Renal cortical epithelial cell (primary cell): Measurements from ENCODE around the gene NEURL1. TPM values are rescaled to one million over a fixed set of nuclear protein-coding genes. Genes with fewer than 3 reads are reported as not detected.
"Not testable (repeated sequence)": the region's sequence is repeated elsewhere in the genome, so short reads cannot be mapped to it uniquely, and the experiment has no call there.

Experiments
- DNase-seq: peaks from one replicate; pipeline ENCODE4 v3.0.0-alpha.2; 2011; ENCODE audit warnings: low read depth
- total RNA-seq: library from RNA; depleted of rRNA; stranded (reverse); fragments of >200 nt; gene quantifications from 2 replicates; pipeline ENCODE4 v1.2.3, GENCODE V29; 2014

The NEURL1 gene
- total RNA-seq, 1 donor from 2014 or later, result 0.05 TPM

- DNase-seq, result no peak
Observed at GRCh38 chr10:103493916-103494877, 692 bp downstream of the NEURL1 start.

GRCh38 chr10:103495321-103495720 lies 1.8 kb downstream of the NEURL1 start:
- DNase-seq, result no peak

GRCh38 chr10:103497161-103497915 lies 3.8 kb downstream of the NEURL1 start:
- no peak for DNase-seq

GRCh38 chr10:103498936-103499638 lies 5.6 kb downstream of the NEURL1 start:
- no peak for DNase-seq

DNA sequence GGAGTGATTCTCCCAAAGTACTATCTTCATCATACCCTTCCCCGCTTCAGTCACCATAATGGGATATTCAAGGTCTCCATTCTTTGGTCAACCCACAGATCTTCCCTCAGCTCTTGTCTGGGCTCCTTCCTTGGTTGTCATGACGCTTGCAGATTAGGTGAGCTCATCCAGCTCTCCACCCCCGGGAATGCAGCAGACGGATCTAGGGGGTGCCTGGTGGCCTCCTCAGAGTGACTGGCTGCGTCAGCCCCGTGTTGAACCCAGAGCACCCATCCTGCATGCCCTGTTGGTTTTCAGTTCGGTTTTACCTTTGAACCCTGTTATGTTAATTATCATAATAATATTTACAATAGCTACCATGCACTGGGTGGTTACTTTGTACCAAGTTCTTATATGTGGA lies 6.4 kb downstream of the NEURL1 start:
- DNase-seq, result no peak

GRCh38 chr10:103500481-103500880 lies 7.0 kb downstream of the NEURL1 start:
- DNase-seq, result no peak

DNA sequence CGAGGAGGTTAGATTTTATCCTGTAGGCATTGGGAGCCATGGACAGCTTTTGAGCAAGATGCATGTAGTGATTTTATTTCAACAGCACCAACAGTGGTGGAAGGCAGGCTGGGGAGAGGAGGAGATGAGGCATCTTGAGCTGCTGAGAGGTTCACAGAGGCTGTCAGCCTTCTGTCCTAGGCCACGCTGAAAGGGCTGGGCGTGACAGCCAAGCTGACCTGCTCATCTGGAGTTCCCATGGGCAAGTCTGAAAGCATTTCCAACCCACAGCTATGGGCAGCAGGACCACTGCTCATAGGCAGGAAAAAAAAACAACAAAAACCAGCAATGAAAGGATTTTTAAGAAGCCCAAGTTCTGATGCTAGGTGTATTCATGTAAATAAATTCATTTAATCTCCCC lies 7.7 kb downstream of the NEURL1 start:
- no peak for DNase-seq

- no peak for DNase-seq
Observed at GRCh38 chr10:103502849-103503660, 9.6 kb downstream of the NEURL1 start.

DNA sequence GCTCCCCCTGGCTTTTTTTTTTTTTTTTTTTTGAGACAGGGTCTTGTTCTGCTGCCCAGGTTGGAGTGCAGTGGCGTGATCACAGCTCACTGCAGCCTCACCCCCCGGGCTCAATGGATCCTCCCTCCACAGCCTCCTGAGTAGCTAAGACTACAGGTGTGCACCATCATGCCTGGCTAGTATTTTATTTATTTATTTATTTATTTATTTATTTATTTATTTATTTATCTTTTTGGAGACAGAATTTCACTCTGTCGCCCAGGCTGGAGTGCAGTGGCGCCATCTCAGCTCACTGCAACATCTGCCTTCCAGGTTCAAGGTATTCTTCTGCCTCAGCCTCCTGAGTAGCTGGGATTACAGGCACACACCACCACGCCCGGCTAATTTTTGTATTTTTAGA lies 10.3 kb downstream of the NEURL1 start:
- not testable (repeated sequence) for DNase-seq

- DNase-seq, result peak; percentile 100
Observed at GRCh38 chr10:103504181-103504783, 10.8 kb downstream of the NEURL1 start.

- no peak for DNase-seq
Observed at GRCh38 chr10:103506061-103506460, 12.6 kb downstream of the NEURL1 start.

GRCh38 chr10:103507235-103508191 lies 14.0 kb downstream of the NEURL1 start:
- DNase-seq, result no peak

DNA sequence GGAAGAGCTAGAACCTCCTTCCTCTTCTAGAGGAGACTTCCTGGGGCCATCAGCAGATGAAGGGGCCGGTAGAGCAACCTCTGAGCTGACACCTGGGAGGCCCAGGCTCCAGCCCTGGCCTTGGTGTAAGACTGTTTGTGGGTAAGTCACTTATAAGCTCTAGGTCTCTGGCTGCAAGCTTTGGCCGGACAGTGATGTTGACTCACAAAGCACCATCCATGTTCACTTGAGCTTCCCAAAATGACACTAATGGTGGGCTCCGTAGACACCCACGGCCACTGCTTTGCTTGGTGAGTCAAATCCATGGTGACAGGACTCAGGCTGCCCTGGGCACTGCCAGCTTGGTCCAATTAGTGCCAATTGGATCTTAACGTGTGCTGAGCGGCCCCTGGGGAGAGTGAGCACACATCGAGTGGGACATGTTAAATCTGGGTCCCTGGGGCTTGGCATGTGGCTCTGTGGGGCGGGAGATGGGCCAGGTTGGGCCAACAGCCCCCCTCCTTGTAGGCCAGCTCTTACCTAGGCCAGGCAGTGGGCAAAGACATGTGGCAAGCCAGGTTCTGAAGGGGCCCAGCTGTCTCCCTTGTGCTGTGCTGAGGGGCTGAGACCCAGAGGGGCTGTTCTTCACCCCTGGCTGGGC lies 16.7 kb downstream of the NEURL1 start:
- no peak for DNase-seq

GRCh38 chr10:103510791-103511752 lies 17.6 kb downstream of the NEURL1 start:
- DNase-seq, result no peak

GRCh38 chr10:103512166-103512565 lies 18.7 kb downstream of the NEURL1 start:
- DNase-seq, result no peak

DNA sequence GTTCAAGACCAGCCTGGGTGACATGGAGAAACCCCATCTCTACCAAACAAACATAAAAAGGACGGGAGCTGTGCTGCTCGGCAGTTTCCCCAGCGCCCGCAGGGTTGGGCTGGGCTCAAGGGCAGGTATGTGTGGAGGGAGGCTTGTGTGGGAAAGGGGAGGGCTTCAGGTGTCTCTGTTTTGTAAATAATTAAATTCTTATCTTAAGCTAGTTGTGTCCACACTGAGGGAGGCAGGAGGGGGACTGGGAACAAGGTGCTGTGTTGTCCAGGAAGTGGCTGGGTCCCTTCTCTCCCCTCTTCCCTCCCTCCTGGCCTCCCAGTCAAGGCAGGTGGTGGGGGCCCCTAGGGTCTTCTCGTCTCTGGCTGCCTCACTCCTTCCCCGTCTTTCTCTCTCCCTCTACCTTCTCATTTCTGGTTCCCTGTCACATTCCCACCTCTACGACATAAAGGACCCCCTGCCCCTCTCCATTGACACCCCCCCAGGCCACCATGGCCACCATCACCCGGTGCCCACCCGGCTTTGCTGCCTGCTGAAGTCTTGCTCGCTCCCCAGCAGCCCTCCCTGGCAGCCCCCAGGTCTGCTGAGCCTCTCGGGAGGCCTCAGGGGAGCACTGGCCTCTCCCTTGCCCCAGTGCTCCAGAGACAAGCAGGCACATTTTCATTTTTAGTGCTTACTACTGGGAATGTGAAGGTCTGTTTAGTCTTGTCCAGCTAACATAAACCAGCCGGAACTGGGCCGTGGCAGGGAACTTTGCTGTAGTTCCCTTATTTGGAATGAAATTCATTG lies 19.3 kb downstream of the NEURL1 start:
- peak; percentile 28 for DNase-seq

DNA sequence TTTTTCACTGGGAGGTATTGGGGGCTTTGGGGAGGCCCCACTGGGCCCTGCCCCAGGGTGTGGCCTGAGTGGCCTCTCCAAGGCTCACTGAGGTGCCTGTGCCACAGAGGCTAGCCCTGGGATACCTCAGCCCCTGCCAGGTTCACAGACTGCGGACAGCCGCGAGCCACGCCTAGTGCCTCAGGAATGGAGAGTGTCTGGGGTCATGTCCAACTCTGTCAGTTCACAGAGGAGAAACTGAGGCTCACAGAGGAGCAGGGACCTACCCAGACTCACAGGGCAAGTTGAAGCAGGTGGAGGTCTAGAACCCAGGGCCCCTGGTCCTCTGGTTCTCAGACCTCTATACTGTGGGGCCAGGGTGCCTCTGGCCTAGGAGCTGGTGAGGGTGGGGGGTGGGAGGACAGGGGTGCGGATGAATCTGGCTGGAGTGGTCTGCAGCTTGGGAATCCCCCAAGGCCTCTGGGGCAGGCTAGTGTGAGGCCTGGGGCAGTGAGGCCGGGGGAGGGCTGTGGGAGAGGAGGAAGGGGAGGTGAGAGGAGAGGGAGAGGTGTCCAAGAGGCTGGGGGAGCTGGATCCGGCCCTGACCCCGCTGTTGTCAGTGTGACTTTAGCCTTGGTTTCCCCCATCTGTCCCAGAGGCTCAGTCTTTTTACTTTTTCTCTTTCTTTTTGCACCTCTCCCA lies 20.0 kb downstream of the NEURL1 start:
- no peak for DNase-seq
